Measurements from ENCODE around the gene EHD2. TPM values are rescaled to one million over a fixed set of nuclear protein-coding genes. Genes with fewer than 3 reads are reported as not detected.

The EHD2 gene
- total and polyA plus RNA-seq, 2 of the 13 experiments (the other 11 are each of a cell fraction or from before 2014, with no cell fraction given): 0.09 to 0.28 TPM

DNA sequence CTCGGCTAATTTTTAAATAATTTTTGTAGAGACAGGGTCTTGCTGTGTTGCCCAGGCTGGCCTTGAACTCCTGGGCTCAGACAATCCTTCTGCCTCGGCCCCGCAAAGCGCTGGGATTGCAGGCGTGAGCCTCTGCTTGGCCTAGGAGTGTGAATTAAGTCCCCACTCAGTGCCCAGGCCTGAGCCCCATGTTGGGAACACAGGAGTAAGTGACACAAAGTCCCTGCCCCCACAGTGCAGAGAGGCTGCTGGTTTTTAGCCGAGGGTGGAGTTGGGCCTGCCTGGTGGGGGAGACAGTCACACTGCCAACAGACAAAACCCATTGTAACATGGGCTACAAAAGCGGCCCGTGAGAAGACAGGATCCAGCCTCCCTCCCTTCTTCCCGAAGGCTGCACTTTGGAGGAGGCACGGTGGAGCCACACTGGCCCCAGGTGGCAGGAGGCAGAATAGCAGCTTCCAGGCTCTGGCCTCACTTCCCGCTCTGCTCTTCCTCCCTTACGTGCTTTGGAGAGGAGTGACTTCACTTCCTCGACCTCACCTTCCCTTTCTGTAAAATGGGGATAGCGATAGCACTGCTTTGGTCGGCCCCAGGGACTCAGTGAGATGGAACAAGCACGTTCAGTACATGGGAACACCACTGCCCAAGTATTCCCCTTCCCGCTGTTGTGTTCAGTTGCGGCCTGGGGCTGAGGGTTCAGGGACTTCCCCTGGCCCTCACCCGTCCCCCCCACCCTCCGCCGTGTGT is 15.2 kb upstream of the EHD2 start (continued):
- TF ChIP-seq ZNF501 (CRISPR knock-in tag; IDR thresholded peaks at IDR 0.05) (no peak), RXRB (CRISPR knock-in tag; IDR thresholded peaks at IDR 0.05; ENCODE audit: borderline replicate concordance) (no peak), ZNF33B (CRISPR knock-in tag; IDR thresholded peaks at IDR 0.05) (no peak), ZNF841 (CRISPR knock-in tag; IDR thresholded peaks at IDR 0.05; ENCODE audit: borderline replicate concordance) (no peak), SMAD3 (CRISPR knock-in tag; IDR thresholded peaks at IDR 0.05) (no peak), ZNF891 (CRISPR knock-in tag; IDR thresholded peaks at IDR 0.05) (no peak), FOSL2 (CRISPR knock-in tag; IDR thresholded peaks at IDR 0.05) (no peak), ZSCAN29 (CRISPR knock-in tag; conservative IDR thresholded peaks at IDR 0.05) (no peak), REST (IDR thresholded peaks at IDR 0.05; ENCODE audit: borderline replicate concordance in 1 of 2, low read depth in 1 of 2, low read length in 2 of 2) (no peak), CREB3 (CRISPR knock-in tag; IDR thresholded peaks at IDR 0.05) (no peak), SETDB1 (CRISPR knock-in tag; IDR thresholded peaks at IDR 0.05; ENCODE audit: borderline replicate concordance) (no peak), ZNF598 (CRISPR knock-in tag; IDR thresholded peaks at IDR 0.05; ENCODE audit: borderline replicate concordance) (no peak; the same call in 1 of the 2 replicates), ZNF569 (CRISPR knock-in tag; IDR thresholded peaks at IDR 0.05; ENCODE audit: borderline replicate concordance) (no peak), CHD2 (IDR thresholded peaks at IDR 0.05; ENCODE audit: low read depth, low read length) (0 out of 2 replicates have a peak, but pooled peaks have one; percentile 15), NFAT5 (CRISPR knock-in tag; IDR thresholded peaks at IDR 0.05) (no peak), ZBTB20 (CRISPR knock-in tag; IDR thresholded peaks at IDR 0.05; ENCODE audit: borderline replicate concordance, low read depth) (no peak), FOXK1 (CRISPR knock-in tag; IDR thresholded peaks at IDR 0.05; ENCODE audit: borderline replicate concordance, low read depth) (no peak), ZMYM3 (CRISPR knock-in tag; IDR thresholded peaks at IDR 0.05) (no peak)

Data from HepG2 (cell line).